ENCODE results near the gene TMEM92.

- TF ChIP-seq CTCF (IDR thresholded peaks at IDR 0.05) (no peak), ZFX (IDR thresholded peaks at IDR 0.05; ENCODE audit: borderline replicate concordance) (no peak)
These were observed 9.4 kb downstream of the TMEM92 start for GRCh38 chr17:50283714-50284113.
